Measurements from ENCODE around the gene SIRT4. TPM values are rescaled to one million over a fixed set of nuclear protein-coding genes. Genes with fewer than 3 reads are reported as not detected.

The SIRT4 gene
- polyA plus RNA-seq, 1 of the 3 experiments (the other 2 are of a cell fraction) = 1.1 TPM

DNA sequence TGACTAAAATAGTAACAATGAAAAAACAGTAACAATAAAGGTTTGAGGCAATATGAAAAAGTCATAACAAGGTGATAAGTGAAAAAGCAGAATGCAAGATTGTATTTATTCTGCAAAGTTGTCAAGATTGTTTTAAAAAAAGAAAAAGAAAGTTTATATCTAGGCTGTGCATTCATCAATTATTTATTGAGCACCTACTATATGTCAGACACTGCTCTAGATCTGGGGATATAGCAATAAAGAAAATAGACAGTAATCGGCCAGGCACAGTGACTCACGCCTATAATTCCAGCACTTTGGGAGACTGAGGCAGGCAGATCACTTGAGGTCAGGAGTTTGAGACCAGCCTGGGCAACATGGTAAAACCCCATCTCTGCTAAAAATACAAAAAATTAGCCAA, 21.7 kb downstream of the SIRT4 start (continued):
- TF ChIP-seq RFX5 (IDR thresholded peaks at IDR 0.05; ENCODE audit: low read length) (no peak), YY1 (IDR thresholded peaks at IDR 0.05; ENCODE audit: low read depth) (no peak), TCF12 (IDR thresholded peaks at IDR 0.05) (no peak)

DNA sequence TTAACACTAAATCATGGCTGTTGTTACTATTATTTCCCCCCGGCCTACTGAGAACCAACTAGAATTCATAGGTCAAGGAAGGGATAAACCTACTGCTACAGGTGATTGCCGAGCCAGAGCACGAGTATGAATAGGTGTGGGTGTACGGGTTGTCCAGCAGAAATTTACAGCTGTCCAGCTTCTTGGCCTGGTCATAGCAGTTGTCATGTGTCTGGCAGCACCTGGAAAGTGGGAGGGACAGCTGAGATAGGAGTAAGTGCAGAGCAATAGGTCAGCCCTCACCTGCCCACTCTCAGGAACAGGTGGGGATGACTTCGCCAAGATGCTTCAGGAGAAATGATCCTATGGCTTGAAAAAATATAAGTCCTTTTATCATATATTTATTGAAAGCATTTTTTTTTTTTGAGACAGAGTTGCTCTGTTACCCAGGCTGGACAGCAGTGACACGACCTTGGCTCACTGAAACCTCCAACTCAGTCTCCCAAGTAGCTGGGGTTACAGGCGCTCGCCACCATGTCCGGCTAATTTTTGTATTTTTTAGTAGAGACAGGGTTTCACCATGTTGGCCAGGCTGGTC, 22.8 kb downstream of the SIRT4 start:
- no peak overlapping the region for H3K9ac ChIP-seq
- H3K4me2 ChIP-seq = peak overlapping the region; percentile 85
- no peaks in the 10 kb centered on the region for H3K36me3 ChIP-seq (replicated peaks in 1 of 2; ENCODE audit: control insufficient read depth in 1 of 2, insufficient read depth in 2 of 2, low read length in 1 of 2)
- H3K9me3 ChIP-seq = no peaks in the 10 kb centered on the region
- TF ChIP-seq, protein P1, sequence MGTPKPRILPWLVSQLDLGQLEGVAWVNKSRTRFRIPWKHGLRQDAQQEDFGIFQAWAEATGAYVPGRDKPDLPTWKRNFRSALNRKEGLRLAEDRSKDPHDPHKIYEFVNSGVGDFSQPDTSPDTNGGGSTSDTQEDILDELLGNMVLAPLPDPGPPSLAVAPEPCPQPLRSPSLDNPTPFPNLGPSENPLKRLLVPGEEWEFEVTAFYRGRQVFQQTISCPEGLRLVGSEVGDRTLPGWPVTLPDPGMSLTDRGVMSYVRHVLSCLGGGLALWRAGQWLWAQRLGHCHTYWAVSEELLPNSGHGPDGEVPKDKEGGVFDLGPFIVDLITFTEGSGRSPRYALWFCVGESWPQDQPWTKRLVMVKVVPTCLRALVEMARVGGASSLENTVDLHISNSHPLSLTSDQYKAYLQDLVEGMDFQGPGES (IDR thresholded peaks at IDR 0.05; ENCODE audit: low read depth, low read length) = no peak
- TF ChIP-seq MEF2A (IDR thresholded peaks at IDR 0.05; ENCODE audit: borderline replicate concordance, low read depth) (no peak), GATA2 (CRISPR knock-in tag; IDR thresholded peaks at IDR 0.05) (no peak), NFIC (IDR thresholded peaks at IDR 0.05; ENCODE audit: borderline replicate concordance) (no peak), TAF1 (IDR thresholded peaks at IDR 0.05; ENCODE audit: borderline replicate concordance, low read depth, low read length) (no peak), SMC3 (IDR thresholded peaks at IDR 0.05; ENCODE audit: low read depth, low read length) (no peak), MXI1 (IDR thresholded peaks at IDR 0.05; ENCODE audit: low read depth, low read length) (no peak), JUND (IDR thresholded peaks at IDR 0.05) (no peak), SIN3A (IDR thresholded peaks at IDR 0.05; ENCODE audit: borderline replicate concordance, low read depth, low read length) (no peak), TEAD4 (IDR thresholded peaks at IDR 0.05; ENCODE audit: borderline replicate concordance, insufficient read depth) (no peak), YY1 (IDR thresholded peaks at IDR 0.05; ENCODE audit: low read depth) (no peak), POLR2AphosphoS5 (IDR thresholded peaks at IDR 0.05; ENCODE audit: low read depth, low read length) (no peak), TCF12 (IDR thresholded peaks at IDR 0.05) (no peak)
- TF ChIP-seq, protein P2, sequence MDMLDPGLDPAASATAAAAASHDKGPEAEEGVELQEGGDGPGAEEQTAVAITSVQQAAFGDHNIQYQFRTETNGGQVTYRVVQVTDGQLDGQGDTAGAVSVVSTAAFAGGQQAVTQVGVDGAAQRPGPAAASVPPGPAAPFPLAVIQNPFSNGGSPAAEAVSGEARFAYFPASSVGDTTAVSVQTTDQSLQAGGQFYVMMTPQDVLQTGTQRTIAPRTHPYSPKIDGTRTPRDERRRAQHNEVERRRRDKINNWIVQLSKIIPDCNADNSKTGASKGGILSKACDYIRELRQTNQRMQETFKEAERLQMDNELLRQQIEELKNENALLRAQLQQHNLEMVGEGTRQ (IDR thresholded peaks at IDR 0.05; ENCODE audit: borderline replicate concordance, low read depth, low read length) = no peak
- TF ChIP-seq, protein P3, sequence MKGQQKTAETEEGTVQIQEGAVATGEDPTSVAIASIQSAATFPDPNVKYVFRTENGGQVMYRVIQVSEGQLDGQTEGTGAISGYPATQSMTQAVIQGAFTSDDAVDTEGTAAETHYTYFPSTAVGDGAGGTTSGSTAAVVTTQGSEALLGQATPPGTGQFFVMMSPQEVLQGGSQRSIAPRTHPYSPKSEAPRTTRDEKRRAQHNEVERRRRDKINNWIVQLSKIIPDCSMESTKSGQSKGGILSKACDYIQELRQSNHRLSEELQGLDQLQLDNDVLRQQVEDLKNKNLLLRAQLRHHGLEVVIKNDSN (IDR thresholded peaks at IDR 0.05; ENCODE audit: borderline replicate concordance, low read depth) = no peak
- TF ChIP-seq, protein P4, sequence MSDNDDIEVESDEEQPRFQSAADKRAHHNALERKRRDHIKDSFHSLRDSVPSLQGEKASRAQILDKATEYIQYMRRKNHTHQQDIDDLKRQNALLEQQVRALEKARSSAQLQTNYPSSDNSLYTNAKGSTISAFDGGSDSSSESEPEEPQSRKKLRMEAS (IDR thresholded peaks at IDR 0.05; ENCODE audit: low read depth) = no peak
- TF ChIP-seq, protein P5, sequence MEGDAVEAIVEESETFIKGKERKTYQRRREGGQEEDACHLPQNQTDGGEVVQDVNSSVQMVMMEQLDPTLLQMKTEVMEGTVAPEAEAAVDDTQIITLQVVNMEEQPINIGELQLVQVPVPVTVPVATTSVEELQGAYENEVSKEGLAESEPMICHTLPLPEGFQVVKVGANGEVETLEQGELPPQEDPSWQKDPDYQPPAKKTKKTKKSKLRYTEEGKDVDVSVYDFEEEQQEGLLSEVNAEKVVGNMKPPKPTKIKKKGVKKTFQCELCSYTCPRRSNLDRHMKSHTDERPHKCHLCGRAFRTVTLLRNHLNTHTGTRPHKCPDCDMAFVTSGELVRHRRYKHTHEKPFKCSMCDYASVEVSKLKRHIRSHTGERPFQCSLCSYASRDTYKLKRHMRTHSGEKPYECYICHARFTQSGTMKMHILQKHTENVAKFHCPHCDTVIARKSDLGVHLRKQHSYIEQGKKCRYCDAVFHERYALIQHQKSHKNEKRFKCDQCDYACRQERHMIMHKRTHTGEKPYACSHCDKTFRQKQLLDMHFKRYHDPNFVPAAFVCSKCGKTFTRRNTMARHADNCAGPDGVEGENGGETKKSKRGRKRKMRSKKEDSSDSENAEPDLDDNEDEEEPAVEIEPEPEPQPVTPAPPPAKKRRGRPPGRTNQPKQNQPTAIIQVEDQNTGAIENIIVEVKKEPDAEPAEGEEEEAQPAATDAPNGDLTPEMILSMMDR (IDR thresholded peaks at IDR 0.05) = no peak
- H4K20me1 ChIP-seq (ENCODE audit: insufficient read depth) = no peaks in the 10 kb centered on the region
- no peak overlapping the region for H3K4me3 ChIP-seq (ENCODE audit: low read depth in 2 of 2, low read length in 1 of 2)
- ChIA-PET CTCF (interaction anchor here (0.9 to 3.0 kb wide), 13 partner anchors 9 to 115 kb away, joined by 3 to 14 read pairs (median 4); partner anchors contain the start of genes RNU4-1 and SIRT4), POLR2A (interaction anchor here (0.5 kb wide), 1 partner anchor 37 kb away, joined by 3 read pairs; no protein-coding TSS in a partner anchor)
- no peaks in the 10 kb centered on the region for H3K79me2 ChIP-seq (ENCODE audit: insufficient read depth)
- WGBS (ENCODE audit: low lambda C conversion rate) = 43% methylated on average over 9 of the region's 9 CpGs
- H3K4me1 ChIP-seq (ENCODE audit: control insufficient read depth in 1 of 2, insufficient read depth in 2 of 2, low read depth in 1 of 2, low read length in 1 of 2) = no peaks in the 10 kb centered on the region
- H3K27ac ChIP-seq (ENCODE audit: low read depth in 2 of 2, low read length in 1 of 2) = no peak overlapping the region
- H3K9me2 ChIP-seq = no peaks in the 10 kb centered on the region
- no peaks in the 10 kb centered on the region for H3K27me3 ChIP-seq (ENCODE audit: insufficient read depth)
- H3F3A ChIP-seq (replicated peaks; ENCODE audit: insufficient read depth) = no peaks in the 10 kb centered on the region
- DNase-seq = no peak
- H2AFZ ChIP-seq (ENCODE audit: low read depth) = peak overlapping the region; percentile 93; the same call in 1 of the 2 replicates

Data from SK-N-SH (cell line).